Coronary artery (tissue), 2 donors: ENCODE results near the gene IRAK4.

Experiments
- DNase-seq: peaks from one replicate; pipeline ENCODE4 v3.0.0-alpha.2; 2017; ENCODE audit warnings: low spot score
- H3K27ac ChIP-seq, 2 donors: fragments of 200-600 bp; sonication (generic); one replicate each; pipeline ENCODE4 v1.5.1; 2016 to 2019
- H3K4me3 ChIP-seq: fragments of 200-600 bp; sonication (generic); 2 replicates; pipeline ENCODE4 v1.5.1; 2016; ENCODE audit warnings: mild to moderate bottlenecking, moderate library complexity
- TF ChIP-seq, protein P1 (sequence below): fragments of 200-600 bp; sonication (generic); IDR thresholded peaks from one replicate; pipeline ENCODE4 v1.5.1; 2019; ENCODE audit warnings: antibody characterized with exemption

The IRAK4 gene

DNA sequence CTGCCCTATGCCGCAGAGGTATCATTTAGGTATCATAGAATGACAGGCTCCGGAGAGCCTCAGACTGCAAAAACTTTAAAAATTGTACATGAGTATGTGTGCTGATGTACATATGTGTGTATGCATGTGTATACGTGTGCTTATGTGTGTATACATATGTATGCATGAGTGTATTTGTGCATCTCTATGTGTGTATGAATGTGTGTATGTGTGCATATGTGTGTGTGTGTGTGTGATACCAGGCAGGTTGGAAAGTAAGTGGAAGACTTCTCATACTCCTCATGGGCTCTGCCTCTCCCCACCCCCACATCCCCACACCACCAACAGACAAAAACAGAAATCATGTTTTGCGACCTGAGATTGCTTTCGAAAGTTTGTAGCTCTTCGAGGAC is 76.5 kb downstream of the IRAK4 start:
- peak overlapping the region; percentile 88 for H3K4me3 ChIP-seq
- TF ChIP-seq, protein P1, sequence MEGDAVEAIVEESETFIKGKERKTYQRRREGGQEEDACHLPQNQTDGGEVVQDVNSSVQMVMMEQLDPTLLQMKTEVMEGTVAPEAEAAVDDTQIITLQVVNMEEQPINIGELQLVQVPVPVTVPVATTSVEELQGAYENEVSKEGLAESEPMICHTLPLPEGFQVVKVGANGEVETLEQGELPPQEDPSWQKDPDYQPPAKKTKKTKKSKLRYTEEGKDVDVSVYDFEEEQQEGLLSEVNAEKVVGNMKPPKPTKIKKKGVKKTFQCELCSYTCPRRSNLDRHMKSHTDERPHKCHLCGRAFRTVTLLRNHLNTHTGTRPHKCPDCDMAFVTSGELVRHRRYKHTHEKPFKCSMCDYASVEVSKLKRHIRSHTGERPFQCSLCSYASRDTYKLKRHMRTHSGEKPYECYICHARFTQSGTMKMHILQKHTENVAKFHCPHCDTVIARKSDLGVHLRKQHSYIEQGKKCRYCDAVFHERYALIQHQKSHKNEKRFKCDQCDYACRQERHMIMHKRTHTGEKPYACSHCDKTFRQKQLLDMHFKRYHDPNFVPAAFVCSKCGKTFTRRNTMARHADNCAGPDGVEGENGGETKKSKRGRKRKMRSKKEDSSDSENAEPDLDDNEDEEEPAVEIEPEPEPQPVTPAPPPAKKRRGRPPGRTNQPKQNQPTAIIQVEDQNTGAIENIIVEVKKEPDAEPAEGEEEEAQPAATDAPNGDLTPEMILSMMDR, result no peak
- peak overlapping the region; percentile 84 to 98 for H3K27ac ChIP-seq
- no peak for DNase-seq

DNA sequence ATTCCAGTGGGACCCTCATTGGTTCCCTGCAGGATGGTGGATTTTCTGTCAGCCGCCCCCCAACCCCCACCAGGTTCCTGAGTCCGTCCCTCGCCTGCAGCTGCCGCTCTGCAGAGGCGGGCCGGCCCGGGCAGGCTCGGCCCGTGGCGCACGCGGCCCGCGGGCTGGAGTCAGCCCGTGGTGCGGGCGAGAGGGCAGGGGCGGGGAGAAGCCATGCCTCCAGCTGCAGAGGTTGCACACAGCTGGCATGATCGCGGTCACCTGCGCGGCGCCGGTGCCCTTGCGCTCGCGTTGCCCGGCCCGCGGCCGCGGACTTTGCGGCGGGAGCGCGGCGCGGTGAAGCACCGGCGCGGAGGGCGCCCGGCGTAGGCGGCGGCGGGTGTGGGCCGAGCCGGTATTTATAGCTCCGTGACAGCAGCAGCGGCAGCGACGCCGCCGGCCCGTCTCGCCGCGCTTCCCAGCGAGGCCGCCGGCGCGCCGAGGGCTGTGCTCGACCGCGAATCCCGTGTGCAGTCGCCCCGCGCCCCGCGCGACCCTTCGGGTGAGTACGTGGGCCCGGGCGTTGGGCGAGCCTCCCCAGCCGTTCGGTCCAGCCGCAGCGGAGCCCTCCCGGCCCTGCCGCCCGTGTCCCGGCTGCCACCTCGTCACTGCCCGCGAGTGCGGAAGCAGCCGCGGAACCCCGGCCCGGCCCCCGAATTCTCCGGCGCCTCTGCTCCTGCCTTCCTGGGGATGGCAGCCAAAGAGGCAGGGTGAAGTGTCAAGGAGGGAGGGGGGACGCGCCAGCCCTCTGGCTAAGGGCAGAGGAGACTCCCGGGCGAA is 77.1 kb downstream of the IRAK4 start, which contains the start of gene TMEM117:
TSS of gene TMEM117 (plus strand) at position 426 of the 819 bp plus-strand sequence.
- Histone ChIP-seq H3K27ac (peak within 1 kb of the TSS; percentile 84 to 98), H3K4me3 (peak within 1 kb of the TSS; percentile 88)
- TF ChIP-seq, protein P1, result no peak
- peak; percentile 84 for DNase-seq

DNA sequence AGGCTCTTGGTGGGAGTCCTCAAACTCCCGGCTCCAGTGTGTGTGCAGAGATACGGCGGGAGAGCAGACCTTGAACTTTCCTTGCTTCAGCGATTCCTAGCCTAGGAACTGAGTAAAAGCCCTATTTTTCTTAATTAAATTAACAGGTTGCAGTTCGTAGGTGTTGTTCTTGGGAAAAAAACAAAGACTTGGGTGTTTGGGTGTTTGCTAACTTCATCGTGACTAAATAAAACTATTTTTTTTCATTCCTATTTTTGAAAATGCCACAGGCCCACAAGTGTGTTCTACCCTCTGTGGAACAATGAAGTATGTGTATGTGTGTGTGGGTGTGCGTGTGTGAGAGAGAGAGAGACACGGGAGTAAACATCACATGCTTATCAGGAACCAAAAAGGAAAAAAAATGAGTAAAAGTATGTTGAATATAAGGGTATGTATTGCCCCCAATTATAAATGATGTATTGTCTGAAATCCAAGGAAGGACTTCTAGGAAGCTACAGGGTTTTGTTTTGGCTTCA is 77.8 kb downstream of the IRAK4 start:
- Histone ChIP-seq H3K4me3 (peak overlapping the region; percentile 88), H3K27ac (peak overlapping the region; percentile 84 to 98)
- no peak for DNase-seq
- TF ChIP-seq, protein P1, result no peak
